ENCODE data around the gene FKBP7. TPM values are rescaled to one million over a fixed set of nuclear protein-coding genes. Genes with fewer than 3 reads are reported as not detected.

The FKBP7 gene
- total and polyA plus RNA-seq, 2 of the 13 experiments (the other 11 are each of a cell fraction or from before 2014, with no cell fraction given), result 12.4 to 14.8 TPM

DNA sequence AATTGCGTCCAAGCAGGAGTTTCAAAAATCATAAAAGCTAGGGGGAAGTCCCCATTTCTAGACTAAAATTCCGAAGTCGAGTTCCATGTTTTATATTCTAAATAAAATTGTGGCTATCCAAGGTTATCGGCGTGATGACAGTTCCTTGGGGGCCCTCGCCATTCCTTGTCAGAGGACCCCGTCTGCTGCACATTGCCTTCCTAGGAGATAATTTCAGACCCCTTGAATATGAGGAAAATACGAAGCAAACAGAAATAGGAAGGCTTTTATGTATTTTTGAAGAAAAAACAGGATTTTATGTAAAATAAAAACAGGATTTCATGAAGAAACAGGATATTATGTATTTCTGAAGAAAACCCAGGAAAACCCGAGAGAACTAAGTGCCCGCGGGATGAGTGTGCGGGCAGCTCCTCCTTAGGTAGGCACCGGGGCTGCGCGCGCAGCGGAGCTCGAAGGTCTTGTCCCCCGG is 1.4 kb upstream of the FKBP7 start (continued):
- TF ChIP-seq ZSCAN29 (CRISPR knock-in tag; conservative IDR thresholded peaks at IDR 0.05) (no peak), FLYWCH1 (CRISPR knock-in tag; IDR thresholded peaks at IDR 0.05) (no peak), SMYD3 (CRISPR knock-in tag; IDR thresholded peaks at IDR 0.05) (no peak), SP1 (IDR thresholded peaks at IDR 0.05) (no peak), SP1 (CRISPR knock-in tag; IDR thresholded peaks at IDR 0.05) (no peak), MIER3 (CRISPR knock-in tag; IDR thresholded peaks at IDR 0.05; ENCODE audit: borderline replicate concordance) (no peak), KLF11 (CRISPR knock-in tag; IDR thresholded peaks at IDR 0.05) (no peak), DR1 (CRISPR knock-in tag; IDR thresholded peaks at IDR 0.05) (no peak), ZNF629 (CRISPR knock-in tag; conservative IDR thresholded peaks at IDR 0.05) (no peak), ZNF678 (CRISPR knock-in tag; IDR thresholded peaks at IDR 0.05) (no peak), IKZF1 (IDR thresholded peaks at IDR 0.05) (no peak), ZFP36 (IDR thresholded peaks at IDR 0.05; ENCODE audit: borderline replicate concordance, low read depth, low read length, partially characterized antibody) (peak; percentile 34), ZNF879 (CRISPR knock-in tag; IDR thresholded peaks at IDR 0.05) (no peak), ONECUT2 (CRISPR knock-in tag; IDR thresholded peaks at IDR 0.05) (no peak), PAX8 (CRISPR knock-in tag; IDR thresholded peaks at IDR 0.05; ENCODE audit: borderline replicate concordance) (no peak), GATA4 (IDR thresholded peaks at IDR 0.05; ENCODE audit: borderline replicate concordance, low read depth) (0 out of 2 replicates have a peak, but pooled peaks have one; percentile 21), HOXD1 (CRISPR knock-in tag; IDR thresholded peaks at IDR 0.05) (no peak), KLF15 (CRISPR knock-in tag; IDR thresholded peaks at IDR 0.05; ENCODE audit: borderline replicate concordance) (no peak), REPIN1 (CRISPR knock-in tag; IDR thresholded peaks at IDR 0.05; ENCODE audit: borderline replicate concordance, low read depth) (no peak), HHEX (CRISPR knock-in tag; IDR thresholded peaks at IDR 0.05) (no peak), EP300 (IDR thresholded peaks at IDR 0.05; ENCODE audit: low read depth in 2 of 2, low read length in 2 of 2) (0 out of 4 replicates have a peak, but pooled peaks of 1 of the 2 experiments have one; percentile 6), EP300 (CRISPR knock-in tag; IDR thresholded peaks at IDR 0.05; ENCODE audit: borderline replicate concordance) (no peak)
- TF ChIP-seq, protein P1, sequence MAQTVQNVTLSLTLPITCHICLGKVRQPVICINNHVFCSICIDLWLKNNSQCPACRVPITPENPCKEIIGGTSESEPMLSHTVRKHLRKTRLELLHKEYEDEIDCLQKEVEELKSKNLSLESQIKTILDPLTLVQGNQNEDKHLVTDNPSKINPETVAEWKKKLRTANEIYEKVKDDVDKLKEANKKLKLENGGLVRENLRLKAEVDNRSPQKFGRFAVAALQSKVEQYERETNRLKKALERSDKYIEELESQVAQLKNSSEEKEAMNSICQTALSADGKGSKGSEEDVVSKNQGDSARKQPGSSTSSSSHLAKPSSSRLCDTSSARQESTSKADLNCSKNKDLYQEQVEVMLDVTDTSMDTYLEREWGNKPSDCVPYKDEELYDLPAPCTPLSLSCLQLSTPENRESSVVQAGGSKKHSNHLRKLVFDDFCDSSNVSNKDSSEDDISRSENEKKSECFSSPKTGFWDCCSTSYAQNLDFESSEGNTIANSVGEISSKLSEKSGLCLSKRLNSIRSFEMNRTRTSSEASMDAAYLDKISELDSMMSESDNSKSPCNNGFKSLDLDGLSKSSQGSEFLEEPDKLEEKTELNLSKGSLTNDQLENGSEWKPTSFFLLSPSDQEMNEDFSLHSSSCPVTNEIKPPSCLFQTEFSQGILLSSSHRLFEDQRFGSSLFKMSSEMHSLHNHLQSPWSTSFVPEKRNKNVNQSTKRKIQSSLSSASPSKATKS (CRISPR knock-in tag; IDR thresholded peaks at IDR 0.05), result no peak
- TF ChIP-seq, protein P2, sequence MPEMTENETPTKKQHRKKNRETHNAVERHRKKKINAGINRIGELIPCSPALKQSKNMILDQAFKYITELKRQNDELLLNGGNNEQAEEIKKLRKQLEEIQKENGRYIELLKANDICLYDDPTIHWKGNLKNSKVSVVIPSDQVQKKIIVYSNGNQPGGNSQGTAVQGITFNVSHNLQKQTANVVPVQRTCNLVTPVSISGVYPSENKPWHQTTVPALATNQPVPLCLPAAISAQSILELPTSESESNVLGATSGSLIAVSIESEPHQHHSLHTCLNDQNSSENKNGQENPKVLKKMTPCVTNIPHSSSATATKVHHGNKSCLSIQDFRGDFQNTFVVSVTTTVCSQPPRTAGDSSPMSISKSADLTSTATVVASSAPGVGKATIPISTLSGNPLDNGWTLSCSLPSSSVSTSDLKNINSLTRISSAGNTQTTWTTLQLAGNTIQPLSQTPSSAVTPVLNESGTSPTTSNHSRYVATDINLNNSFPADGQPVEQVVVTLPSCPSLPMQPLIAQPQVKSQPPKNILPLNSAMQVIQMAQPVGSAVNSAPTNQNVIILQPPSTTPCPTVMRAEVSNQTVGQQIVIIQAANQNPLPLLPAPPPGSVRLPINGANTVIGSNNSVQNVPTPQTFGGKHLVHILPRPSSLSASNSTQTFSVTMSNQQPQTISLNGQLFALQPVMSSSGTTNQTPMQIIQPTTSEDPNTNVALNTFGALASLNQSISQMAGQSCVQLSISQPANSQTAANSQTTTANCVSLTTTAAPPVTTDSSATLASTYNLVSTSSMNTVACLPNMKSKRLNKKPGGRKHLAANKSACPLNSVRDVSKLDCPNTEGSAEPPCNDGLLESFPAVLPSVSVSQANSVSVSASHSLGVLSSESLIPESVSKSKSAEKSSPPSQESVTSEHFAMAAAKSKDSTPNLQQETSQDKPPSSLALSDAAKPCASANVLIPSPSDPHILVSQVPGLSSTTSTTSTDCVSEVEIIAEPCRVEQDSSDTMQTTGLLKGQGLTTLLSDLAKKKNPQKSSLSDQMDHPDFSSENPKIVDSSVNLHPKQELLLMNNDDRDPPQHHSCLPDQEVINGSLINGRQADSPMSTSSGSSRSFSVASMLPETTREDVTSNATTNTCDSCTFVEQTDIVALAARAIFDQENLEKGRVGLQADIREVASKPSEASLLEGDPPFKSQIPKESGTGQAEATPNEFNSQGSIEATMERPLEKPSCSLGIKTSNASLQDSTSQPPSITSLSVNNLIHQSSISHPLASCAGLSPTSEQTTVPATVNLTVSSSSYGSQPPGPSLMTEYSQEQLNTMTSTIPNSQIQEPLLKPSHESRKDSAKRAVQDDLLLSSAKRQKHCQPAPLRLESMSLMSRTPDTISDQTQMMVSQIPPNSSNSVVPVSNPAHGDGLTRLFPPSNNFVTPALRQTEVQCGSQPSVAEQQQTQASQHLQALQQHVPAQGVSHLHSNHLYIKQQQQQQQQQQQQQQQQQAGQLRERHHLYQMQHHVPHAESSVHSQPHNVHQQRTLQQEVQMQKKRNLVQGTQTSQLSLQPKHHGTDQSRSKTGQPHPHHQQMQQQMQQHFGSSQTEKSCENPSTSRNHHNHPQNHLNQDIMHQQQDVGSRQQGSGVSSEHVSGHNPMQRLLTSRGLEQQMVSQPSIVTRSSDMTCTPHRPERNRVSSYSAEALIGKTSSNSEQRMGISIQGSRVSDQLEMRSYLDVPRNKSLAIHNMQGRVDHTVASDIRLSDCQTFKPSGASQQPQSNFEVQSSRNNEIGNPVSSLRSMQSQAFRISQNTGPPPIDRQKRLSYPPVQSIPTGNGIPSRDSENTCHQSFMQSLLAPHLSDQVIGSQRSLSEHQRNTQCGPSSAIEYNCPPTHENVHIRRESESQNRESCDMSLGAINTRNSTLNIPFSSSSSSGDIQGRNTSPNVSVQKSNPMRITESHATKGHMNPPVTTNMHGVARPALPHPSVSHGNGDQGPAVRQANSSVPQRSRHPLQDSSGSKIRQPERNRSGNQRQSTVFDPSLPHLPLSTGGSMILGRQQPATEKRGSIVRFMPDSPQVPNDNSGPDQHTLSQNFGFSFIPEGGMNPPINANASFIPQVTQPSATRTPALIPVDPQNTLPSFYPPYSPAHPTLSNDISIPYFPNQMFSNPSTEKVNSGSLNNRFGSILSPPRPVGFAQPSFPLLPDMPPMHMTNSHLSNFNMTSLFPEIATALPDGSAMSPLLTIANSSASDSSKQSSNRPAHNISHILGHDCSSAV (CRISPR knock-in tag; IDR thresholded peaks at IDR 0.05; ENCODE audit: borderline replicate concordance), result 0 out of 2 replicates have a peak, but pooled peaks have one; percentile 14
